Uterus (tissue), 4 donors: ENCODE results near the gene ACTR5. TPM values are rescaled to one million over a fixed set of nuclear protein-coding genes. Genes with fewer than 3 reads are reported as not detected.

Experiments
- DNase-seq, 2 donors: peaks; one replicate each; pipeline ENCODE4 v3.0.0-alpha.2; 2019 to 2020
- H3K27ac ChIP-seq, 2 donors: fragments of 200-600 bp; sonication (generic); 1 replicate in 1 of 2; 2 replicates in 1 of 2; pipeline ENCODE4 v1.5.1; 2016 to 2018
- H3K27me3 ChIP-seq, 2 donors: fragments of 200-600 bp; sonication (generic); one replicate each; pipeline ENCODE4 v1.5.1; 2018 to 2019; ENCODE audit warnings: control low read depth in 1 of 2
- H3K36me3 ChIP-seq, 2 donors: fragments of 200-600 bp; sonication (generic); one replicate each; pipeline ENCODE4 v1.5.1; 2019; ENCODE audit warnings: control low read depth in 1 of 2
- H3K4me1 ChIP-seq, 2 donors: fragments of 200-600 bp; sonication (generic); one replicate each; pipeline ENCODE4 v1.5.1; 2018 to 2019; ENCODE audit warnings: control low read depth in 1 of 2
- H3K4me3 ChIP-seq, 2 donors: fragments of 200-600 bp; sonication (generic); 1 replicate in 1 of 2; 2 replicates in 1 of 2; pipeline ENCODE4 v1.5.1; 2018 to 2019; ENCODE audit warnings: mild to moderate bottlenecking in 1 of 2
- H3K9me3 ChIP-seq, 2 donors: fragments of 200-600 bp; sonication (generic); one replicate each; pipeline ENCODE4 v1.5.1; 2019; ENCODE audit warnings: control low read depth in 1 of 2
- POLR2A ChIP-seq, 2 donors: fragments of 450-650 bp; IDR thresholded peaks; one replicate each; pipeline ENCODE4 v1.6.1; 2016; ENCODE audit warnings: antibody characterized with exemption in 2 of 2, mild to moderate bottlenecking in 1 of 2, moderate library complexity in 1 of 2
- intact Hi-C: fragments of 100-400 bp; cut with DNase I; formaldehyde crosslinking; loops from one replicate; pipeline ENCODE4 v1.15.1; 2023; ENCODE audit warnings: low total_unique reads
- total RNA-seq, 4 donors: library from RNA; depleted of rRNA in 3 of 4; stranded (reverse); fragments of >200 nt in 3 of 4; gene quantifications; one replicate each; pipeline versions ENCODE4 v1.1.0 to v1.2.4, GENCODE V29; 2014 to 2023
- TF ChIP-seq, protein P1 (sequence below), 4 experiments: fragments of 200-600 bp in 2 of 4; fragments of 450-650 bp in 2 of 4; sonication (generic) in 2 of 4; IDR thresholded peaks; one replicate each; pipeline ENCODE4 v1.5.1; 2016 to 2019; ENCODE audit warnings: antibody characterized with exemption in 4 of 4, mild to moderate bottlenecking in 2 of 4, moderate library complexity in 1 of 4
- donor health status: DM: yes; HTN: yes; CAD: no.

The ACTR5 gene
- total RNA-seq, 4 donors from 2014 or later: 3.8 to 12.4 (median 11.7) TPM

DNA sequence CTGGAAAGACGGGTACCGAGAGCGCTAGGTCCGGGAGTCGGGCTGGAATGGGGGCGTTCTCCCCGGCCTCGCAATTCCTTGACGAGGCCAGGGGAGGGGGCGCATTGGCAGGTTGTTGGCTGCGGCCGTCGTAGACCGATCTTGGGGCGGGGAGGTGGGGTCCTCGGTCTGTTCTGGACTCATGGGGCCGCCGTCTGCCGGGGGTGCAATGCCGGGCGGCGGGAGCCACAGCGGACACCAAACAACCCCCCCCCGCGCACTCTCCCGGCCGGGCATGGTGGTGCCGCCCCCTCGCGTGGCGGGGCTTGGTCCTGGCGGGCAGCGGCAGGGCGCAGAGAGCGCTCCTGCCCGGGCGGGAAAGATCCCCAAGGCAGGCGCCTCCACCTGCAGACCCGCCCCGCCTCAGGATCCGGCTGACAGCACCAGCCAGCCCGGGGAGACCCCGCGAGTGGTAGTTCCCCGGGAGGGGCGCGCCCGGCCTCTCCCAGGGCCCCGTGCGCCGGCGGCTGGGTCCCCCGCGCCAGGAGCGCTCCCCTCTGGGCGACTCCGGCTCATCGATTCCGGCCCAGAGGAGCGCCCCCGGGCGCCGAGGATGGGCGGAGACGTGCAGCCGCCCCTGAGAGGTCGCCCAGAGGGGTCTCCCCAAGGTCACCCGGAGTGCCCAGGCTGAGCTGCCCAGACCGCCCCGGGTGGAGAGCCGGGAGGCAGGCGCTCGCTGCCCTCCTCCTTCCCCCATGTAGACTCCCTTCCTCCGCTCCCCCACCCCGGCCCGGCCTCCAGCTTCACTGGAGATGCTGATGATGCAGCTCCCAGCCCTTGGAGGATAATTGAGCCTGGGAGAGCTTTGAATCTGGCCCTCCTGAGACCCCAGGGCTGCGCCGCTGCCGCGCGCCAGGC, 57.9 kb downstream of the ACTR5 start:
- Histone ChIP-seq H3K36me3 (no peaks in the 10 kb centered on the region), H3K27ac (peak overlapping the region; percentile 52 to 71), H3K4me3 (peak overlapping the region; percentile 35 to 48), H3K27me3 (peaks cover 5 to 7% of the 10 kb centered on the region in 2 donors), H3K9me3 (no peaks in the 10 kb centered on the region), H3K4me1 (peaks cover 0 to 17% of the 10 kb centered on the region in 2 donors)
- TF ChIP-seq, protein P1, sequence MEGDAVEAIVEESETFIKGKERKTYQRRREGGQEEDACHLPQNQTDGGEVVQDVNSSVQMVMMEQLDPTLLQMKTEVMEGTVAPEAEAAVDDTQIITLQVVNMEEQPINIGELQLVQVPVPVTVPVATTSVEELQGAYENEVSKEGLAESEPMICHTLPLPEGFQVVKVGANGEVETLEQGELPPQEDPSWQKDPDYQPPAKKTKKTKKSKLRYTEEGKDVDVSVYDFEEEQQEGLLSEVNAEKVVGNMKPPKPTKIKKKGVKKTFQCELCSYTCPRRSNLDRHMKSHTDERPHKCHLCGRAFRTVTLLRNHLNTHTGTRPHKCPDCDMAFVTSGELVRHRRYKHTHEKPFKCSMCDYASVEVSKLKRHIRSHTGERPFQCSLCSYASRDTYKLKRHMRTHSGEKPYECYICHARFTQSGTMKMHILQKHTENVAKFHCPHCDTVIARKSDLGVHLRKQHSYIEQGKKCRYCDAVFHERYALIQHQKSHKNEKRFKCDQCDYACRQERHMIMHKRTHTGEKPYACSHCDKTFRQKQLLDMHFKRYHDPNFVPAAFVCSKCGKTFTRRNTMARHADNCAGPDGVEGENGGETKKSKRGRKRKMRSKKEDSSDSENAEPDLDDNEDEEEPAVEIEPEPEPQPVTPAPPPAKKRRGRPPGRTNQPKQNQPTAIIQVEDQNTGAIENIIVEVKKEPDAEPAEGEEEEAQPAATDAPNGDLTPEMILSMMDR (IDR thresholded peaks at IDR 0.05): no peak
- no peak for TF ChIP-seq POLR2A (IDR thresholded peaks at IDR 0.05)
- intact Hi-C loops: loop anchor here (10.0 kb wide), 1 partner anchor 89 kb away; no protein-coding TSS in a partner anchor
- no peak for DNase-seq

DNA sequence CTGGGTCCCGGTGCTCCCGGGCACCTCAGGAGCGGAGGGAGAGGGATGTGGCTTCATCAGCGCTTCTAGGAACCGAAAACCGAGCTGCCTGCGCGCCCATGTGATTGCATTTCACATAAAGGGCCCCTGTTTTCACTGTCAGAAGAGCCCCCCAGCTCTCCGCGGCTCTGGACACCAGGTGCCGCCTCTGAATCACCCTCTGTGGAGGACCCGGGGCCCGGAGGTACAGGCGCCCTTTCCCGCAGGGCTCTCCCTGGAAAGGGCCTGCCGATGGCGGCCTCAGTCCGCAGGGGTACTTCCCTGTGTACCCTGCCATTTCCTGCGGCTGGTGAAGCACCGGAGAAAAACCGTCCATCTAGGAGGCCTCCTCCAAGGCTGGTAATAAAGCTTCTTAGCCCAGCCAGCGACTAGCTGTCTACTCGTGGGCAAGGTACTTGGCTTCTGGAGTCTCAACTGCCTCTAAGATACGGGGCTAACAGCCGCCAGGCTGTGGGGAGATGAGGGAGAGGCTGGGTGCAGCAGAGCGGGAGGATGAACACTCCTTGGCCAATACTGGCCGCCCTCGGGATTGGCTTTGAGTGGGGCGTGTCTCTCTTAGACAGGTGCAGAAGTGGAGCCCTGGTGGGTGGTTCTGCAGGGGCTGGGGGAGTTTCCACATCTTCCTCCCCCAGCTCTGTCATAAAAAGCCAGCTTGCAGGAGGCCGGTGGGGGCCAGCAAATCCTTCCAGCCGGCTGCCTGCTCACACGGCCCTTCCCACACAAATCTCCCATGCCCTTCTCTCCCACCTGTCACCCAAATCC, 58.8 kb downstream of the ACTR5 start:
- Histone ChIP-seq H3K27me3 (peaks cover 5 to 7% of the 10 kb centered on the region in 2 donors), H3K4me3 (peak overlapping the region; percentile 35 to 48), H3K9me3 (no peaks in the 10 kb centered on the region), H3K4me1 (peaks cover 0 to 17% of the 10 kb centered on the region in 2 donors), H3K27ac (peak overlapping the region; percentile 2 to 71), H3K36me3 (no peaks in the 10 kb centered on the region)
- no peak for DNase-seq
- TF ChIP-seq, protein P1 (IDR thresholded peaks at IDR 0.05): no peak
- TF ChIP-seq POLR2A (IDR thresholded peaks at IDR 0.05): no peak
- intact Hi-C loops: loop anchor here (10.0 kb wide), 1 partner anchor 88 kb away; no protein-coding TSS in a partner anchor

GRCh38 chr20:38809942-38810341, 61.7 kb downstream of the ACTR5 start:
- Histone ChIP-seq H3K4me3 (no peak overlapping the region), H3K4me1 (peaks cover 0 to 17% of the 10 kb centered on the region in 2 donors), H3K27ac (no peak overlapping the region), H3K27me3 (peaks cover 5 to 7% of the 10 kb centered on the region in 2 donors), H3K36me3 (no peaks in the 10 kb centered on the region), H3K9me3 (no peaks in the 10 kb centered on the region)
- TF ChIP-seq POLR2A (IDR thresholded peaks at IDR 0.05): no peak
- TF ChIP-seq, protein P1 (IDR thresholded peaks at IDR 0.05): no peak
- no peak for DNase-seq
- intact Hi-C loops: loop anchor here (10.0 kb wide), 1 partner anchor 85 kb away; no protein-coding TSS in a partner anchor

- Histone ChIP-seq H3K4me1 (peaks cover 0 to 10% of the 10 kb centered on the region in 2 donors), H3K27me3 (peaks cover under 1 to 5% of the 10 kb centered on the region in 2 donors), H3K9me3 (no peaks in the 10 kb centered on the region), H3K27ac (peak overlapping the region in 1 of 2 donors; percentile 21), H3K4me3 (no peak overlapping the region), H3K36me3 (no peaks in the 10 kb centered on the region)
- TF ChIP-seq, protein P1 (IDR thresholded peaks at IDR 0.05): no peak
- TF ChIP-seq POLR2A (IDR thresholded peaks at IDR 0.05): no peak
- DNase-seq: no peak
- intact Hi-C loops: no loop called here
Observed at GRCh38 chr20:38810926-38811630, 62.8 kb downstream of the ACTR5 start.
